OCI-LY7 (cell line): ENCODE measurements around the gene SPINK4. TPM values are rescaled to one million over a fixed set of nuclear protein-coding genes. Genes with fewer than 3 reads are reported as not detected.

ENCODE experiments used
- BruUV-seq: library from RNA; stranded (reverse); fragments of 400-500 nt; replicated peaks from 2 replicates; lab custom pipeline; 2021; lab: Mats Ljungman, UMichigan
- CTCF ChIA-PET: fragments of 300-600 bp; sonication (Branson Sonifier 250); formaldehyde crosslinking; loops from one replicate; lab custom pipeline; 2022; ENCODE audit warnings: antibody characterized with exemption; ENCODE audit not compliant: unreplicated experiment; lab: Charles Lee
- POLR2A ChIA-PET: fragments of 300-600 bp; sonication (Branson Sonifier 250); formaldehyde crosslinking; loops from one replicate; lab custom pipeline; 2022; ENCODE audit warnings: antibody characterized with exemption; lab: Charles Lee
- DNase-seq: peaks from one replicate; pipeline ENCODE4 v3.0.0-alpha.2; 2015; ENCODE audit warnings: low spot score
- H2AFZ ChIP-seq: fragments of 200-600 bp; sonication (generic), shearing (Covaris generic); 2 replicates; pipeline ENCODE4 v1.6.1; 2014; ENCODE audit warnings: mild to moderate bottlenecking, antibody characterized with exemption, low read length, moderate library complexity
- H3K27ac ChIP-seq: fragments of 200-600 bp; sonication (generic); 2 replicates; pipeline ENCODE4 v1.5.1; 2014; ENCODE audit warnings: mixed run types, low read depth, mild to moderate bottlenecking, moderate library complexity, low read length, inconsistent platforms; ENCODE audit not compliant: poor library complexity, severe bottlenecking
- H3K36me3 ChIP-seq: fragments of 200-600 bp; sonication (generic); 2 replicates; pipeline ENCODE4 v1.6.1; 2014; ENCODE audit warnings: mild to moderate bottlenecking, antibody characterized with exemption, low read length, moderate library complexity, mixed read lengths; ENCODE audit not compliant: insufficient read depth
- H3K4me1 ChIP-seq: fragments of 200-600 bp; sonication (generic); 2 replicates; pipeline ENCODE4 v1.5.1; 2014; ENCODE audit warnings: mild to moderate bottlenecking, low read length; ENCODE audit not compliant: insufficient read depth, poor library complexity, severe bottlenecking
- H3K4me2 ChIP-seq: fragments of 200-600 bp; sonication (generic); 2 replicates; pipeline ENCODE4 v1.6.1; 2014; ENCODE audit warnings: mild to moderate bottlenecking, low read length
- H3K4me3 ChIP-seq: fragments of 200-600 bp; sonication (generic); 2 replicates; pipeline ENCODE4 v1.5.1; 2014; ENCODE audit warnings: mild to moderate bottlenecking, low read depth, low read length; ENCODE audit not compliant: poor library complexity, severe bottlenecking
- H3K79me2 ChIP-seq: fragments of 200-600 bp; sonication (generic); 2 replicates; pipeline ENCODE4 v1.6.1; 2016; ENCODE audit warnings: low read depth, mild to moderate bottlenecking, low read length, moderate library complexity, mixed read lengths; ENCODE audit not compliant: insufficient read depth
- H3K9me2 ChIP-seq: fragments of 200-600 bp; sonication (generic); 2 replicates; pipeline ENCODE4 v1.6.1; 2016; ENCODE audit warnings: mild to moderate bottlenecking, low read length, mixed read lengths; ENCODE audit not compliant: insufficient read depth
- H3K9me3 ChIP-seq: fragments of 200-600 bp; sonication (generic); 2 replicates; pipeline ENCODE4 v1.6.1; 2014; ENCODE audit warnings: mild to moderate bottlenecking, mixed run types, low read length, mixed read lengths
- H4K20me1 ChIP-seq: fragments of 200-600 bp; sonication (generic); 2 replicates; pipeline ENCODE4 v1.6.1; 2014; ENCODE audit warnings: mild to moderate bottlenecking, antibody characterized with exemption, low read length, moderate library complexity, mixed read lengths; ENCODE audit not compliant: insufficient read depth
- CTCF ChIP-seq: fragments of 200-600 bp; sonication (generic); conservative IDR thresholded peaks from 2 replicates; pipeline ENCODE4 v1.5.1; 2014; ENCODE audit warnings: mild to moderate bottlenecking, antibody characterized with exemption, low read length, moderate library complexity, mixed read lengths
- EZH2phosphoT487 ChIP-seq: fragments of 200-600 bp; sonication (generic); IDR thresholded peaks from 2 replicates; pipeline ENCODE4 v1.6.1; 2018; ENCODE audit warnings: low read depth, borderline replicate concordance, mild to moderate bottlenecking, mixed run types, antibody characterized with exemption, low read length, moderate library complexity, mixed read lengths
- intact Hi-C: fragments of 100-400 bp; cut with micrococcal nuclease; formaldehyde crosslinking; loops from one replicate; pipeline ENCODE4 v1.10.0; 2022; ENCODE audit not compliant: unreplicated experiment
- total RNA-seq, 2 experiments: library from RNA; depleted of rRNA in 1 of 2; stranded (reverse); fragments of >200 nt in 1 of 2; shearing (Covaris generic) in 1 of 2; gene quantifications; 2 replicates each; pipeline ENCODE4 v1.2.3, GENCODE V29; 2014 to 2022

SPINK4 gene
- total RNA-seq, 2 experiments from 2014 or later = not detected

GRCh38 chr9:33227741-33228140 is 12.2 kb upstream of the SPINK4 start:
- BruUV-seq = no TSS peak
- H3K27ac ChIP-seq = no peak overlapping the region
- TF ChIP-seq EZH2phosphoT487 = no peak
- TF ChIP-seq CTCF = no peak
- H3K4me3 ChIP-seq = no peak overlapping the region
- H3K4me2 ChIP-seq = no peak overlapping the region
- no peaks in the 10 kb centered on the region for H3K9me2 ChIP-seq
- H4K20me1 ChIP-seq = no peaks in the 10 kb centered on the region
- ChIA-PET POLR2A (interaction anchor here (0.5 to 1.6 kb wide), 3 partner anchors 68 to 263 kb away, joined by 3 to 4 read pairs (median 3); no protein-coding TSS in a partner anchor), CTCF (interaction anchor here (0.5 kb wide), 1 partner anchor 239 kb away, joined by 3 read pairs; no protein-coding TSS in a partner anchor)
- no peak overlapping the region for H2AFZ ChIP-seq
- no peaks in the 10 kb centered on the region for H3K79me2 ChIP-seq
- H3K9me3 ChIP-seq = no peaks in the 10 kb centered on the region
- no peak for DNase-seq
- no peaks in the 10 kb centered on the region for H3K36me3 ChIP-seq
- intact Hi-C loops = loop anchor here (10.0 kb wide), 1 partner anchor 643 kb away; no protein-coding TSS in a partner anchor
- peaks cover 39% of the 10 kb centered on the region for H3K4me1 ChIP-seq

DNA sequence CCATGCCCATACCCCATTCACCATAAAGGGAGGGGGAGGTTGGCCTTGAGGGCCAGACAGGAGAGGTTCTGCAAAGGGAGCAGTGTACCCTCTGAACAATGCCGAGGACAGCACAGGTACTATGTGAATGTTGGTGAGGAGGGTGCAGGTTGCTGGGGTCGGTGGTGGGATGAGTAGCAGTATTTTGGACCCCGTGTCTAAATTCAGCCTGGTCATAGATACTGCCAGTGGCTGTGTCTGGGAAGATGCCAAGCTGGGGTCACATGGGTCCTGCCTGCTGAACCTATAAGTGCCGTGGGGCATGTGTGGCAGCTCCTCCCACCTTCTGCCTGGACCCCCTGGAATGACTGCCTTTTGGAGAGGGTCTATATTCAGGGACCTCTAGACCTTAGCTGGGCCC is 11.4 kb upstream of the SPINK4 start:
- peak overlapping the region; percentile 27; the same call in 1 of the 2 replicates for H2AFZ ChIP-seq
- no peak for TF ChIP-seq CTCF
- TF ChIP-seq EZH2phosphoT487 = no peak
- no peaks in the 10 kb centered on the region for H3K79me2 ChIP-seq
- peaks cover 30% of the 10 kb centered on the region for H3K4me1 ChIP-seq
- H3K27ac ChIP-seq = no peak overlapping the region
- no peak overlapping the region for H3K4me2 ChIP-seq
- no peaks in the 10 kb centered on the region for H3K36me3 ChIP-seq
- no peak for DNase-seq
- intact Hi-C loops = loop anchor here (10.0 kb wide), 1 partner anchor 644 kb away; no protein-coding TSS in a partner anchor
- CTCF ChIA-PET = no interaction called here
- POLR2A ChIA-PET = interaction anchor here (1.6 kb wide), 1 partner anchor 69 kb away, joined by 4 read pairs; no protein-coding TSS in a partner anchor
- no TSS peak for BruUV-seq
- no peaks in the 10 kb centered on the region for H3K9me3 ChIP-seq
- no peak overlapping the region for H3K4me3 ChIP-seq
- H3K9me2 ChIP-seq = no peaks in the 10 kb centered on the region
- H4K20me1 ChIP-seq = no peaks in the 10 kb centered on the region

DNA sequence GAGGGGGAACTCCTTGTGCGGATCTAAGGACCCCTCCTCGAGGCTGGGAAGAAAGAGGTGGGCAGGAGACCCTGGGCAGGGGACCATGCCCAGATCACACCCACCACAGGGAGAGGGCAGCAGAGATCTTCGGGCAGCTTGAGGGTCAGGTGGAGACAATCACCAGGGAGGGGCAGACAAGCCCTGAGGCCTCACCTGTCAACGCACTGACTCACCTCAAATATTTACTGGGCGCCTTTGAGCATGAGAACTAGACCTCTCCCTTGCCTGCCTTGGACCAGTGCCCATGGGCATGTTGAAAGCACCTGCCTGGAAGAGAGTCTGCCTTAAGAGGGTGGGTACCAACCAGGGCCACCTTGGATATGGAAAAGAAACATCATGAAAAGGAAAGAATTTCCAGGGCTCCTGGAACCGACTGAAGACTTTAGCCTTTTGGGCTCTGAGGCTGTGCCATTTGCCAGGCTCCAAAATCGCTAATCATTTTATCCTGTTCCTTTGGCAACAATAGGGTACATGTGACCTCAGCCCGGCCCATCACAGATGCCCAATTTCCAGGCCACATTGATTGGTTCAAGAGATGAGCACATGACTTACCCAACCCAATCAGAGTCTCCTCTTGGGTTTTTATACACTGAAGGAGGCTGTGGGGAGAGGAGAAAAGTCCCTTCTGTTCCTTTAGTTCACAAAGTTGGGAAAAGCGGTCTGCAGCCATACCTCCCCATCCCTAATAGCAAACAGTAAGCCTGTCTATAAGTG is 10.4 kb upstream of the SPINK4 start:
- no peaks in the 10 kb centered on the region for H4K20me1 ChIP-seq
- TF ChIP-seq EZH2phosphoT487 = no peak
- TF ChIP-seq CTCF = peak; percentile 58
- H3K9me3 ChIP-seq = no peaks in the 10 kb centered on the region
- no peak for DNase-seq
- H3K4me2 ChIP-seq = no peak overlapping the region
- H3K27ac ChIP-seq = no peak overlapping the region
- CTCF ChIA-PET = no interaction called here
- no peaks in the 10 kb centered on the region for H3K79me2 ChIP-seq
- intact Hi-C loops = loop anchor here (10.0 kb wide), 1 partner anchor 645 kb away; no protein-coding TSS in a partner anchor
- H3K36me3 ChIP-seq = no peaks in the 10 kb centered on the region
- POLR2A ChIA-PET = no interaction called here
- no peaks in the 10 kb centered on the region for H3K9me2 ChIP-seq
- no peak overlapping the region for H3K4me3 ChIP-seq
- peaks cover 27% of the 10 kb centered on the region for H3K4me1 ChIP-seq
- peak overlapping the region; percentile 27; the same call in 1 of the 2 replicates for H2AFZ ChIP-seq
- no TSS peak for BruUV-seq
